ENCODE results near the gene SPPL2C. TPM values are rescaled to one million over a fixed set of nuclear protein-coding genes. Genes with fewer than 3 reads are reported as not detected.

SPPL2C gene
- total RNA-seq, 1 experiment from 2014 or later, result not detected

DNA sequence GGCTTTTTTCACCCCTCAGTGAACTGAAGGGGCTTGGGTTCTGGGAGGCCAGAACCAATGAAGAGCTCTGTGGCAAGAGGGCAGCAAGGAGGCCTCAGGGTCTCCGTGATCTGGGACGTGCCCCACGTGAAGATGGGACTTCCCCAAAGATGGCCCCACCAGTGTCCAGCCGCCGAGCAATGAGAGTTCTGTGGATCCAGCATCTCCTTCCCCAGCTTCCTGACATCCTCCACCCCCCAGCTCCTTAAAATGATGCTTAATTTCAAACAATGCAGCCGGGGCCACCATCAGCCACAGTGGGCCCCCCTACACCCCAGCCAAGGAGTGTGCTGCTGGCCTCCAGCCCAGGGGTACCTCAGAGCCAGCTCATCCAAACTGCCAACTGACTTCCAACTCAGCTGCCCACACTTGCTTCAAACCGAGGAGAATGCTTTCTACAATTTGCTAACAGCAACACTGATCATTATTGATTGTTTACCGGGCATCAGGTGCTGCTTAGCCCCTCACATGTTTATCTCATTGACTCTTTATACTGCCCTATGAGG lies 5.9 kb upstream of the SPPL2C start:
- no peaks in the 10 kb centered on the region for H3K36me3 ChIP-seq (replicated peaks; ENCODE audit: control insufficient read depth, insufficient read depth, low read length)
- no peak overlapping the region for H3K4me3 ChIP-seq (ENCODE audit: insufficient read depth, low read depth, low read length)
- no peak for DNase-seq
- H3K27me3 ChIP-seq (ENCODE audit: control insufficient read depth, insufficient read depth, low read length), result no peaks in the 10 kb centered on the region

DNA sequence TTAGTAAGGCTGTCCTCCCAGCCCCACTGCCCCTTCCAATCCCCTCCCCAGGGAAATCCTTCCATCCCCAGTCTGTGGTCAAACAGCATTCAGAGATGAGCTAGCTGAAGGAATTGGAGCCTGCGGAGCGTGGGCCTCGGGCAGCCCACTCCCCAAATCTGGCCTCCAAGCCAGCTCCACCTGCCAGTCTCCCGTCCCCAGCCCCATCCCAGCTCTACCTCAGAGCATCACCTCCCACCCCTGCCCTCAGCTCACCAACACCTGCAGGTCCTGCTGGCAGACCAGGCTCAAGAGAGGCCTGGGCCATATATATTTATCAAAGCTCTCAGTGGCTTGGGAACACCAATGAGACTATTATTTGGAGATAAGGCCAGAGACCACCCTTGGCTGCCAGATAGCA lies 5.2 kb upstream of the SPPL2C start:
- no peak for DNase-seq
- Histone ChIP-seq H3K4me3 (ENCODE audit: insufficient read depth, low read depth, low read length) (no peak overlapping the region), H3K27me3 (ENCODE audit: control insufficient read depth, insufficient read depth, low read length) (no peaks in the 10 kb centered on the region), H3K36me3 (replicated peaks; ENCODE audit: control insufficient read depth, insufficient read depth, low read length) (no peaks in the 10 kb centered on the region)

DNA sequence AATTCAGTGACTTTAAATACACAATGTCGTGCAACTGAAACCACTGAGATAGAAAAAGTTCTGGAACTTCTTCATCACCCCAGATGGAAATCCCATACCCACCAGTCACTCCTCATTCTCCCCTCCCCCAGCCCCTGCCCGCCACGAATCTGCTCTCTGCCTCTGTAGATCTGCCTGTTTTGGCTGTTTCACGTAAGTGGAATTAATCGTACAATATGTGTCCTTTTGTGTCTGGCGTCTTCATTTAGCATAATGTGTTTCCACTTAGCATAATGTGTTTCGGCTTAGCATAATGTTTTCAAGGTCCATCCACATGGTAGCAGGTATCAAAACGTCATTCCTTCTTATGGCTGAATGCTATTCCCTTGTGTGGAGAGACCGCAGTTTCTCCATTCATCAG lies 3.5 kb upstream of the SPPL2C start:
- Histone ChIP-seq H3K27me3 (ENCODE audit: control insufficient read depth, insufficient read depth, low read length) (no peaks in the 10 kb centered on the region), H3K4me3 (ENCODE audit: insufficient read depth, low read depth, low read length) (no peak overlapping the region), H3K36me3 (replicated peaks; ENCODE audit: control insufficient read depth, insufficient read depth, low read length) (no peaks in the 10 kb centered on the region)
- DNase-seq, result no peak

- no peak for DNase-seq
- Histone ChIP-seq H3K4me3 (ENCODE audit: insufficient read depth, low read depth, low read length) (no peak overlapping the region), H3K27me3 (ENCODE audit: control insufficient read depth, insufficient read depth, low read length) (no peaks in the 10 kb centered on the region), H3K36me3 (replicated peaks; ENCODE audit: control insufficient read depth, insufficient read depth, low read length) (no peaks in the 10 kb centered on the region)
These were observed 2.7 kb upstream of the SPPL2C start for GRCh38 chr17:45841883-45842525.

GRCh38 chr17:45843722-45844121 lies 959 bp upstream of the SPPL2C start:
- H3K27me3 ChIP-seq (ENCODE audit: control insufficient read depth, insufficient read depth, low read length), result no peaks in the 10 kb centered on the region
- H3K36me3 ChIP-seq (replicated peaks; ENCODE audit: control insufficient read depth, insufficient read depth, low read length), result no peaks in the 10 kb centered on the region
- no peak overlapping the region for H3K4me3 ChIP-seq (ENCODE audit: insufficient read depth, low read depth, low read length)
- DNase-seq, result no peak

- DNase-seq, result no peak
- Histone ChIP-seq H3K36me3 (replicated peaks; ENCODE audit: control insufficient read depth, insufficient read depth, low read length) (no peaks in the 10 kb centered on the region), H3K4me3 (ENCODE audit: insufficient read depth, low read depth, low read length) (no peak overlapping the region), H3K27me3 (ENCODE audit: control insufficient read depth, insufficient read depth, low read length) (no peaks in the 10 kb centered on the region)
These were observed 900 bp downstream of the SPPL2C start for GRCh38 chr17:45845376-45846185.

GRCh38 chr17:45846223-45846622 lies 1.5 kb downstream of the SPPL2C start:
- no peaks in the 10 kb centered on the region for H3K36me3 ChIP-seq (replicated peaks; ENCODE audit: control insufficient read depth, insufficient read depth, low read length)
- DNase-seq, result no peak
- no peak overlapping the region for H3K4me3 ChIP-seq (ENCODE audit: insufficient read depth, low read depth, low read length)
- H3K27me3 ChIP-seq (ENCODE audit: control insufficient read depth, insufficient read depth, low read length), result no peaks in the 10 kb centered on the region

DNA sequence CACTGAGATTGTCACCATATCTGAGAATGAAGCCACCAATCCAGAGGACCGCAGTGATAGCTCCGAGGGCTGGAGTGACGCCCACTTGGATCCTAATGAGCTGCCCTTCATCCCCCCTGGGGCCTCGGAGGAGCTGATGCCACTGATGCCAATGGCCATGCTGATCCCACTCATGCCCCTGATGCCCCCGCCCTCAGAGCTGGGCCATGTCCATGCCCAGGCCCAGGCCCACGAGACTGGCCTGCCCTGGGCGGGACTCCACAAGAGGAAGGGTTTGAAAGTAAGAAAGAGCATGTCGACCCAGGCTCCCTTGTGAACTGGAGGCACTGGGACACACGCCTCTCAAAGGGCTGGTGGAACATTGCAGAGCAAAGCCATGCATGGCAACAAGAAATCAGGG lies 2.0 kb downstream of the SPPL2C start:
- no peaks in the 10 kb centered on the region for H3K36me3 ChIP-seq (replicated peaks; ENCODE audit: control insufficient read depth, insufficient read depth, low read length)
- H3K4me3 ChIP-seq (ENCODE audit: insufficient read depth, low read depth, low read length), result no peak overlapping the region
- DNase-seq, result no peak
- H3K27me3 ChIP-seq (ENCODE audit: control insufficient read depth, insufficient read depth, low read length), result no peaks in the 10 kb centered on the region

GRCh38 chr17:45847101-45847500 lies 2.4 kb downstream of the SPPL2C start:
- H3K36me3 ChIP-seq (replicated peaks; ENCODE audit: control insufficient read depth, insufficient read depth, low read length), result no peaks in the 10 kb centered on the region
- H3K4me3 ChIP-seq (ENCODE audit: insufficient read depth, low read depth, low read length), result no peak overlapping the region
- DNase-seq, result no peak
- H3K27me3 ChIP-seq (ENCODE audit: control insufficient read depth, insufficient read depth, low read length), result no peaks in the 10 kb centered on the region

DNA sequence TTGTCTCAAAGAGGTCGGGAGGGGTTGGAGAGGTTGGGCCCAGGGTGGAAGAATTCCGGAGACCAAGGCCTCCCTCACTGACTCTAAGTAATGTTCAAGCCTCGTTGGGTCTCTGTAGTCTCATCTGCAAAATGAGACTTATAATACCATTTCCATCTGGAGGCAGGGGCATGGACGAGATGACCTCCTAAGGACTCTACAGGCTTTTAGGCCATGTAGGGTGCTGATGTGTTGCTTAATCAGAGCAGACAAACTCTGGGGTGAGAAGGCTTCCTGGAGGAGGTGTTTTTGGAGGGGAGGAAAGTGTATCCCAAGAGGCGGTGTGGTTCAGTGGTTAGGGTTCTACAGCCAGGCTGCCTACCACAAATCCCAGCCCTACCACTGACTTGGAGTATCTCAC lies 3.1 kb downstream of the SPPL2C start:
- no peaks in the 10 kb centered on the region for H3K36me3 ChIP-seq (replicated peaks; ENCODE audit: control insufficient read depth, insufficient read depth, low read length)
- no peaks in the 10 kb centered on the region for H3K27me3 ChIP-seq (ENCODE audit: control insufficient read depth, insufficient read depth, low read length)
- DNase-seq, result no peak
- no peak overlapping the region for H3K4me3 ChIP-seq (ENCODE audit: insufficient read depth, low read depth, low read length)

DNA sequence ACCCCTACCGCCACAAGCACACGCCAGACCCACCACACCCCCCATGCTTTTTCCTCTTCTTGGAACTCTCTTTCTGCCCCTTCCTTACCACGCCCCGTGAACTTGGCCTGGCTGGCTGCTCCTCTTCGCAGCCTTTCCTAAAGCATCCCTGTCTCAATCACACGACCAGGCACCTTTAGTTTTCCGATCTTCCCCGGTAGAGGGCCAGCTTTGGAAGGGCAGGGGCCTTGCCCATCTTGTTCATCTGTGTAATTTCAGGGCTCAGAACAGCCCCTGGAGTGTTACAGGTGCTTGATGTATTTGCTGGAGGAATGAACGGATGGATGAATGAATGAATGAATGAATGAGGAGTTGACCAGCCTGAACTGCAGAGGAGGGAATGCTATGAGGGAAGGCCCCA lies 3.7 kb downstream of the SPPL2C start:
- peak; percentile 32 for DNase-seq
- no peaks in the 10 kb centered on the region for H3K36me3 ChIP-seq (replicated peaks; ENCODE audit: control insufficient read depth, insufficient read depth, low read length)
- H3K27me3 ChIP-seq (ENCODE audit: control insufficient read depth, insufficient read depth, low read length), result no peaks in the 10 kb centered on the region
- H3K4me3 ChIP-seq (ENCODE audit: insufficient read depth, low read depth, low read length), result no peak overlapping the region

DNA sequence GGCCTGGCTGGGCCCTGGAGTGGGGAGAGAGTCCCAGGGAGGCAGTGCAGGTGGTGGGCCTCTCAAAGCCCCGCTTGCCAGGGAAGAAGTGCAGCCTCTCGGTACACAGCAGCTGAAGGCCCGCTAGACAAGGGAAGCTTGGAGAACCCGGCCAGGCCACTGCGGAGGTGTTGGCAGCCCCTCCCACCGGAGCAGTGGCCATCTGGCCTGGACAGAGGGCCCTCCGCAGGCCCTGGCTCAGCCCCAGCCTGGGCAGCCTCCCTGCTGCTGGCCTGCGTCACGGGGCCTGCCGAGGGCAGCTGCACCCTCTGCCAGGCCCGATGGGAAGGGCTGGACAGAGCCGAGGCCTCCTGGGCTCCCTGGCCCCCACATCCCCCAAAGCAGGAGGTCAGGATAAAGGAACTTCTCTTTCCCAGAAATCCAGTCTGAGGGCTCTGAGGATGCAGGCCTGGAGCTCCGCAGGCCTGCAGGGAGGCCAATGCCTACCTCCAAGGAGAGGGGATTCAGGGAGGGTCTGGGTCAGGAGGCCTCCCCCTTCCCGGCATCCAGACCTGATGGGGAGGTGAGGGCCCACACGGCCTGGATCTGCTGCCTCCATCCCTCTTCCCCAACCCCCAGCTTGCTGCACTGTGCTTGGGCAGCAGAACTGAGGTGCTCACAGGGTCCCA lies 4.3 kb downstream of the SPPL2C start:
- no peak overlapping the region for H3K4me3 ChIP-seq (ENCODE audit: insufficient read depth, low read depth, low read length)
- no peaks in the 10 kb centered on the region for H3K36me3 ChIP-seq (replicated peaks; ENCODE audit: control insufficient read depth, insufficient read depth, low read length)
- H3K27me3 ChIP-seq (ENCODE audit: control insufficient read depth, insufficient read depth, low read length), result no peaks in the 10 kb centered on the region
- peak; percentile 57 for DNase-seq

DNA sequence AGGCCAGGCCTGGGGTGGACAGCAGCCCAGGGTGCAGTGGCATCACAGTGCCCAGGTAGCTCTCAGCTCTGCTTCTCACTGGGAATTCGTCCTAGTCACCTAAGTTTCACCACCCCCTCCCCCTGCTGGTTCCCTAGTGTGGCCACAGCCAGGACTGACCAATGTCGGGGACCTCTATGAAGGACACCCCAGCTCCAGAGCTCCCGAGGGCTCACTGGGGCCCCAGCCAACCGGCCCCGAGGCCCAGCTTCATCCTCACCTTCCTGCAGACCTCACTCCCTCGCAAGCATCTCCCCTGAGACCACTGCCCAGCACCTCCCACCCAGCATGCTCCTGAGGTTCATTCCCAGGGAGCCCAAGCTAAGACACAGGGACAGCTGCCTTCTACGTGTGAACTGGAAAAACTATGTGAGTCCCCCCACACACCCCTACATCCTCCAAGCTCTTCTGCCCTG lies 4.9 kb downstream of the SPPL2C start:
- peak; percentile 54 for DNase-seq
- Histone ChIP-seq H3K27me3 (ENCODE audit: control insufficient read depth, insufficient read depth, low read length) (no peaks in the 10 kb centered on the region), H3K4me3 (ENCODE audit: insufficient read depth, low read depth, low read length) (no peak overlapping the region), H3K36me3 (replicated peaks; ENCODE audit: control insufficient read depth, insufficient read depth, low read length) (no peaks in the 10 kb centered on the region)

DNA sequence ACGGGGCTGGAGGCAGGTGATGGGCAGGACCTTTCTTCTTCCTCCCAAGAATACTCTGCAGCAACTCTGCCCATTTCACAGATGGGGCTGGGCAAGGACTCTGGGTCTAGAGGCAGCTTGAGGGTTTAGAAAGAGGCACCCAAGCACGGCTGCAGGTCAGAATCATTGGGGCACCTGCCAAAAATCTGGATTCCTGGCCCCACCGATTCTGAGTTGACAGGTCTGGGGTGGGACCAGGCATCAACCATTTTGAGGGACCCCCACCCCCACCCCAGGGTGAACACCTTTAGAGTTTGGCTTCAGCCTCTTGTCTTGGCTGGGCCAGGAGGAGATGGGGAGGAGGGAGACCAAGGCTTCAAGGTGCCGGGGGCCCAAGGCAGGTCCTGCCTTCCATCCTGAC lies 5.3 kb downstream of the SPPL2C start:
- H3K36me3 ChIP-seq (replicated peaks; ENCODE audit: control insufficient read depth, insufficient read depth, low read length), result no peaks in the 10 kb centered on the region
- H3K4me3 ChIP-seq (ENCODE audit: insufficient read depth, low read depth, low read length), result no peak overlapping the region
- H3K27me3 ChIP-seq (ENCODE audit: control insufficient read depth, insufficient read depth, low read length), result no peaks in the 10 kb centered on the region
- DNase-seq, result no peak

DNA sequence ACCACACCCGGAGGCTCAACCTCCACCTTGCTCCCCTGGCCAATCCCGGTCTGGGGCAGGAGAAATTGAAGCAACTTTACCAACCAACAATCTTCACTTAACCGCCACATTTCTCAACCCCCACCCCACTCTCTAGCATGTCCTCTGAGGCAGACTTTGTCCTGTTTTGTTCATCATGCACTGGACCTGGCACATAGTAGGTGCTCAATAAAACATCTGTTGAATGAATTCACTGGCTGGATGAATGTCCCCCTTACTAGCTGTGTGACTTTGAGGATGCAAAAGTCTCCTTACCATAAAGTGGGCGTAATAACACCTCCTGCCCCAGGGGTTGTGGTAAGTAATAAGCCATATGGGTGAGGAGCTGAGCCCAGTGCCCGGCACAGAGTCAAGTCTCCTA lies 5.8 kb downstream of the SPPL2C start:
- no peak overlapping the region for H3K4me3 ChIP-seq (ENCODE audit: insufficient read depth, low read depth, low read length)
- no peak for DNase-seq
- no peaks in the 10 kb centered on the region for H3K27me3 ChIP-seq (ENCODE audit: control insufficient read depth, insufficient read depth, low read length)
- no peaks in the 10 kb centered on the region for H3K36me3 ChIP-seq (replicated peaks; ENCODE audit: control insufficient read depth, insufficient read depth, low read length)

Data from H7 (cell line).